ENCODE results near the gene PPP4R3A. TPM values are rescaled to one million over a fixed set of nuclear protein-coding genes. Genes with fewer than 3 reads are reported as not detected.
"Not testable (repeated sequence)": the region's sequence is repeated elsewhere in the genome, so short reads cannot be mapped to it uniquely, and the experiment has no call there.

Gene PPP4R3A
- total RNA-seq, 1 donor from 2014 or later = 65.7 TPM

GRCh38 chr14:91409928-91410718 lies 100.0 kb downstream of the PPP4R3A start:
- DNase-seq (ENCODE audit: low read depth in 2 of 2) = no peak

- DNase-seq (ENCODE audit: low read depth in 2 of 2) = not testable (repeated sequence)
Measured at GRCh38 chr14:91409240-91409639, 100.9 kb downstream of the PPP4R3A start.

Other genes starting within 250 kb of the PPP4R3A start
- 12.0 and 13.7 TPM in 2 replicates for gene CCDC88C, start 92.5 kb downstream of the PPP4R3A start, total RNA-seq
- gene CATSPERB, start 221.8 kb upstream of the PPP4R3A start, total RNA-seq = 3.6 TPM in 1 of 2 replicates, not detected in the other

Data from lung microvascular endothelial cell (primary cell).